Gastroesophageal sphincter (tissue), 4 donors: ENCODE measurements around the gene MROH2A. TPM values are rescaled to one million over a fixed set of nuclear protein-coding genes. Genes with fewer than 3 reads are reported as not detected.

ENCODE experiments used
- ATAC-seq: fragments of 150-250 bp; one replicate; pipeline ENCODE4 v1.9.1; 2016; ENCODE audit warnings: mild to moderate bottlenecking, moderate library complexity
- H3K27ac ChIP-seq, 4 donors: fragments of 200-600 bp; sonication (generic) in 3 of 4; 1 replicate in 3 of 4; 2 replicates in 1 of 4; pipeline ENCODE4 v1.5.1; 2016 to 2019
- H3K27me3 ChIP-seq: fragments of 200-600 bp; sonication (generic); one replicate; pipeline ENCODE4 v1.5.1; 2019
- H3K36me3 ChIP-seq, 2 donors: fragments of 200-600 bp; sonication (generic); one replicate each; pipeline ENCODE4 v1.5.1; 2019; ENCODE audit warnings: control low read depth in 1 of 2
- H3K4me1 ChIP-seq, 3 donors: fragments of 200-600 bp; sonication (generic); 1 replicate in 2 of 3; 2 replicates in 1 of 3; pipeline ENCODE4 v1.5.1; 2016 to 2019; ENCODE audit warnings: control low read depth in 2 of 3
- H3K4me3 ChIP-seq, 2 donors: fragments of 200-600 bp; sonication (generic); one replicate each; pipeline ENCODE4 v1.5.1; 2019; ENCODE audit warnings: mild to moderate bottlenecking in 1 of 2, moderate library complexity in 1 of 2
- H3K9me3 ChIP-seq, 3 donors: fragments of 200-600 bp; sonication (generic); one replicate each; pipeline ENCODE4 v1.5.1; 2017 to 2019; ENCODE audit warnings: control low read depth in 2 of 3
- EP300 ChIP-seq: sonication (generic); formaldehyde crosslinking; IDR thresholded peaks from one replicate; pipeline ENCODE4 v1.6.1; 2017; ENCODE audit warnings: antibody characterized with exemption, mild to moderate bottlenecking
- POLR2A ChIP-seq, 2 donors: fragments of 450-650 bp; IDR thresholded peaks; one replicate each; pipeline ENCODE4 v1.6.1; 2017; ENCODE audit warnings: antibody characterized with exemption in 2 of 2, mild to moderate bottlenecking in 2 of 2, moderate library complexity in 1 of 2
- POLR2AphosphoS5 ChIP-seq: sonication (generic); formaldehyde crosslinking; IDR thresholded peaks from one replicate; pipeline ENCODE4 v1.6.1; 2017; ENCODE audit warnings: antibody characterized with exemption
- WGBS, 2 donors: methylation state at CpG; one replicate each; pipeline ENCODE4 v1.1.5; 2018; ENCODE audit warnings: low coverage in 1 of 2; 5-methylcytosine and 5-hydroxymethylcytosine counted together
- total RNA-seq, 4 donors: library from RNA; depleted of rRNA; stranded (reverse); fragments of >200 nt; gene quantifications; one replicate each; pipeline ENCODE4 v1.1.0, GENCODE V29; 2016
- TF ChIP-seq, protein P1 (sequence below), 4 experiments: fragments of 200-600 bp in 2 of 4; fragments of 450-650 bp in 2 of 4; sonication (generic) in 1 of 4; IDR thresholded peaks; one replicate each; pipeline ENCODE4 v1.5.1; 2017 to 2019; ENCODE audit warnings: antibody characterized with exemption in 4 of 4, mild to moderate bottlenecking in 2 of 4, moderate library complexity in 2 of 4

MROH2A gene
- total RNA-seq, 4 donors from 2014 or later: not detected

- TF ChIP-seq POLR2A (IDR thresholded peaks at IDR 0.05) (no peak), EP300 (no peak), POLR2AphosphoS5 (no peak)
- TF ChIP-seq, protein P1, sequence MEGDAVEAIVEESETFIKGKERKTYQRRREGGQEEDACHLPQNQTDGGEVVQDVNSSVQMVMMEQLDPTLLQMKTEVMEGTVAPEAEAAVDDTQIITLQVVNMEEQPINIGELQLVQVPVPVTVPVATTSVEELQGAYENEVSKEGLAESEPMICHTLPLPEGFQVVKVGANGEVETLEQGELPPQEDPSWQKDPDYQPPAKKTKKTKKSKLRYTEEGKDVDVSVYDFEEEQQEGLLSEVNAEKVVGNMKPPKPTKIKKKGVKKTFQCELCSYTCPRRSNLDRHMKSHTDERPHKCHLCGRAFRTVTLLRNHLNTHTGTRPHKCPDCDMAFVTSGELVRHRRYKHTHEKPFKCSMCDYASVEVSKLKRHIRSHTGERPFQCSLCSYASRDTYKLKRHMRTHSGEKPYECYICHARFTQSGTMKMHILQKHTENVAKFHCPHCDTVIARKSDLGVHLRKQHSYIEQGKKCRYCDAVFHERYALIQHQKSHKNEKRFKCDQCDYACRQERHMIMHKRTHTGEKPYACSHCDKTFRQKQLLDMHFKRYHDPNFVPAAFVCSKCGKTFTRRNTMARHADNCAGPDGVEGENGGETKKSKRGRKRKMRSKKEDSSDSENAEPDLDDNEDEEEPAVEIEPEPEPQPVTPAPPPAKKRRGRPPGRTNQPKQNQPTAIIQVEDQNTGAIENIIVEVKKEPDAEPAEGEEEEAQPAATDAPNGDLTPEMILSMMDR (IDR thresholded peaks at IDR 0.05): no peak
- no peak for ATAC-seq
- 87 to 91% methylated on average over 9 of the region's 9 CpGs for WGBS, 2 donors
- Histone ChIP-seq H3K36me3 (no peaks in the 10 kb centered on the region), H3K4me1 (no peaks in the 10 kb centered on the region), H3K4me3 (no peak overlapping the region), H3K27ac (no peak overlapping the region), H3K9me3 (no peaks in the 10 kb centered on the region), H3K27me3 (peaks cover 20% of the 10 kb centered on the region)
These were observed 8.9 kb upstream of the MROH2A start for GRCh38 chr2:233769260-233769659.

DNA sequence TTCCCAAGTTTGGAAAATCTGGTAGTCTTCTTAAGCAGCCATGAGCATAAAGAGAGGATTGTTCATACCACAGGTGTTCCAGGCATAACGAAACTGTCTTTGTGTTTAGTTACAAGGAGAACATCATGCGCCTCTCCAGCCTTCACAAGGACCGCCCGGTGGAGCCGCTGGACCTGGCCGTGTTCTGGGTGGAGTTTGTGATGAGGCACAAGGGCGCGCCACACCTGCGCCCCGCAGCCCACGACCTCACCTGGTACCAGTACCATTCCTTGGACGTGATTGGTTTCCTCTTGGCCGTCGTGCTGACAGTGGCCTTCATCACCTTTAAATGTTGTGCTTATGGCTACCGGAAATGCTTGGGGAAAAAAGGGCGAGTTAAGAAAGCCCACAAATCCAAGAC is 6.0 kb upstream of the MROH2A start:
- no peaks in the 10 kb centered on the region for H3K36me3 ChIP-seq
- no peaks in the 10 kb centered on the region for H3K4me1 ChIP-seq
- no peak overlapping the region for H3K4me3 ChIP-seq
- no peak overlapping the region for H3K27ac ChIP-seq
- WGBS, 2 donors: 50 to 69% methylated on average over 1 to 2 of the region's 16 CpGs
- TF ChIP-seq POLR2AphosphoS5 (no peak), POLR2A (IDR thresholded peaks at IDR 0.05) (no peak), EP300 (no peak)
- TF ChIP-seq, protein P1 (IDR thresholded peaks at IDR 0.05): no peak
- ATAC-seq: no peak
- H3K27me3 ChIP-seq: peaks cover 13% of the 10 kb centered on the region
- peaks cover 0 to 15% (median 0%) of the 10 kb centered on the region in 3 donors for H3K9me3 ChIP-seq

GRCh38 chr2:233772583-233772982 is 5.5 kb upstream of the MROH2A start:
- Histone ChIP-seq H3K4me1 (no peaks in the 10 kb centered on the region), H3K9me3 (peaks cover 0 to 19% (median 0%) of the 10 kb centered on the region in 3 donors), H3K4me3 (no peak overlapping the region), H3K27ac (no peak overlapping the region), H3K27me3 (peaks cover 17% of the 10 kb centered on the region), H3K36me3 (no peaks in the 10 kb centered on the region)
- TF ChIP-seq, protein P1 (IDR thresholded peaks at IDR 0.05): no peak
- TF ChIP-seq POLR2A (IDR thresholded peaks at IDR 0.05) (no peak), EP300 (no peak), POLR2AphosphoS5 (no peak)
- 65 to 66% methylated on average over 5 of the region's 5 CpGs for WGBS, 2 donors
- no peak for ATAC-seq

DNA sequence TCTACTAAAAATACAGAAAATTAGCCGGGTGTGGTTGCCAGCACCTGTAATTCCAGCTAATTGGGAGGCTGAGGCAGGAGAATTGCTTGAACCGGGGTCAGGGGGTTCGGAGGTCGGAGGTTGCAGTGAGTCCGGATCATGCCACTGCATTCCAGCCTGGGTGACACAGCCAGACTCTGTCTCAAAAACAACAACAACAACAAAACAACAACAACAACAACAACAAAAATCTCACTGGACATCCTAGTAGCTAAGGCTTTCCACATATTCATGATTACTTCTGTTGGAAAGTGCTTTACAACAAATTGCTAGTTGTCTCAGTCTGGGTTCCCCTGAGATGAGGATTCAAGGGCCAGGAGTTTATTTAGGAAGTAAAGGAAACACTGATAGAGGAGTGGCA is 4.3 kb upstream of the MROH2A start:
- no peak overlapping the region for H3K4me3 ChIP-seq
- no peaks in the 10 kb centered on the region for H3K4me1 ChIP-seq
- TF ChIP-seq POLR2A (IDR thresholded peaks at IDR 0.05): no peak
- TF ChIP-seq, protein P1 (IDR thresholded peaks at IDR 0.05): no peak
- TF ChIP-seq POLR2AphosphoS5: no peak
- no peak for TF ChIP-seq EP300
- WGBS, 2 donors: 70 to 88% methylated on average over 2 to 5 of the region's 5 CpGs
- H3K36me3 ChIP-seq: no peaks in the 10 kb centered on the region
- peaks cover 0 to 26% (median 0%) of the 10 kb centered on the region in 3 donors for H3K9me3 ChIP-seq
- no peak for ATAC-seq
- peaks cover 17% of the 10 kb centered on the region for H3K27me3 ChIP-seq
- no peak overlapping the region for H3K27ac ChIP-seq

DNA sequence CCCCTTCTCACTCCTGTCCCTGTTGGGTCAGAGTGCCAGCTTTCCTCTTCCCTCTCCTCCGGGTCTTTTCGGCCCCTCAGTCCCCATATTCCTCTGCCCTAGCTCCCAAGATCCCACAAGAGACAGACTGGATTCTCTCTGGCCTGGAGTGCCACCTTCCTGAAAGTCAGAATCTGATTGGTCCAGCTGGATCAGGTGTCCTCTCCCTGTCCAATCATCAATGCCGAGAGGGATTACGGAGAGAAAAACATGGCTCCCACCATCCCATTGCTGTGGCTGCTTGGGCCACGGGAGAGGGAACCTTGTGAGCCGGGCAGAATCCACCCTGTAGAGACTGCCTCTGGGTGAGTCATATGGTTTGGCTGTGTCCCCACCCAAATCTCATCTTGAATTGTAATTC is 2.7 kb upstream of the MROH2A start:
- no peaks in the 10 kb centered on the region for H3K36me3 ChIP-seq
- TF ChIP-seq EP300 (no peak), POLR2AphosphoS5 (no peak), POLR2A (IDR thresholded peaks at IDR 0.05) (no peak)
- TF ChIP-seq, protein P1 (IDR thresholded peaks at IDR 0.05): no peak
- no peak overlapping the region for H3K27ac ChIP-seq
- 100% methylated on average over 1 of the region's 6 CpGs; no CpG with 5 or more reads in 1 of the 2 donors for WGBS, 2 donors
- ATAC-seq: no peak
- no peak overlapping the region for H3K4me3 ChIP-seq
- no peaks in the 10 kb centered on the region for H3K4me1 ChIP-seq
- peaks cover 0 to 26% (median 0%) of the 10 kb centered on the region in 3 donors for H3K9me3 ChIP-seq
- H3K27me3 ChIP-seq: peaks cover 25% of the 10 kb centered on the region
